GM12878 (cell line): ENCODE data around the gene RBBP5. TPM values are rescaled to one million over a fixed set of nuclear protein-coding genes. Genes with fewer than 3 reads are reported as not detected.

Experiments used
- ATAC-seq: fragments of 200-7000 bp; cut with Tn5 transposase; 3 replicates; pipeline ENCODE4 v1.9.1; 2020; ENCODE audit warnings: mild to moderate bottlenecking, moderate library complexity
- BruUV-seq: library from RNA; stranded (reverse); fragments of 400-500 nt; replicated peaks from 2 replicates; lab custom pipeline; 2021; lab: Mats Ljungman, UMichigan
- CTCF ChIA-PET: fragments of 300-600 bp; sonication (Branson Sonifier 250); formaldehyde crosslinking; extraction: SDS; loops from one replicate; lab custom pipeline; 2021; ENCODE audit warnings: inconsistent platforms; lab: Yijun Ruan, JAX
- POLR2A ChIA-PET: fragments of 350-600 bp; formaldehyde crosslinking; extraction: SDS; loops from one replicate; lab custom pipeline; 2021; ENCODE audit warnings: inconsistent platforms; lab: Charles Lee
- RAD21 ChIA-PET: fragments of 300-600 bp; sonication (Branson Sonifier 250); formaldehyde crosslinking; loops from one replicate; lab custom pipeline; 2023; ENCODE audit warnings: antibody characterized with exemption; ENCODE audit not compliant: unreplicated experiment; lab: Charles Lee
- SMC1A ChIA-PET: fragments of 300-600 bp; sonication (Branson Sonifier 250); formaldehyde crosslinking; loops from one replicate; lab custom pipeline; 2023; ENCODE audit not compliant: unreplicated experiment, uncharacterized antibody; lab: Charles Lee
- DNase-seq: peaks from one replicate; pipeline ENCODE4 v3.0.0-alpha.2; 2011; ENCODE audit warnings: low read depth, low spot score
- FAIRE-seq: peaks from 3 replicates; lab custom pipeline; 2011; peaks lifted over from hg19 to GRCh38; lab: Jason Lieb, UNC
- H2AFZ ChIP-seq: 2 replicates; pipeline ENCODE4 v1.6.0; 2011; ENCODE audit warnings: low read depth, low read length, control low read depth; ENCODE audit not compliant: control insufficient read depth
- H3K27ac ChIP-seq: 2 replicates; pipeline ENCODE4 v1.5.1; 2011; ENCODE audit warnings: control low read depth; ENCODE audit not compliant: control insufficient read depth, insufficient read depth
- H3K27me3 ChIP-seq, 2 experiments: replicated peaks in 1 of 2; 2 replicates each; pipeline versions ENCODE4 v1.6.0 to v1.6.1; 2011; ENCODE audit warnings: low read length in 1 of 2; ENCODE audit not compliant: control insufficient read depth in 2 of 2, insufficient read depth in 2 of 2
- H3K36me3 ChIP-seq, 2 experiments: 2 replicates each; pipeline ENCODE4 v1.5.1; 2011; ENCODE audit warnings: low read length in 1 of 2; ENCODE audit not compliant: control insufficient read depth in 2 of 2, insufficient read depth in 2 of 2
- H3K4me1 ChIP-seq: 2 replicates; pipeline ENCODE4 v1.6.1; 2011; ENCODE audit warnings: mild to moderate bottlenecking, low read length, moderate library complexity, mixed read lengths; ENCODE audit not compliant: control insufficient read depth, insufficient read depth
- H3K4me2 ChIP-seq: 2 replicates; pipeline ENCODE4 v1.6.0; 2011; ENCODE audit warnings: control low read depth; ENCODE audit not compliant: control insufficient read depth, insufficient read depth
- H3K4me3 ChIP-seq: fragments of 200-600 bp; sonication (generic); 2 replicates; pipeline ENCODE4 v1.5.1; 2016
- H3K79me2 ChIP-seq: 2 replicates; pipeline ENCODE4 v1.6.0; 2011; ENCODE audit warnings: low read length; ENCODE audit not compliant: control insufficient read depth, insufficient read depth
- H3K9ac ChIP-seq: 2 replicates; pipeline ENCODE4 v1.8.0; 2011; ENCODE audit warnings: low read length, control low read depth, mixed read lengths; ENCODE audit not compliant: control insufficient read depth, insufficient read depth
- H3K9me3 ChIP-seq: replicated peaks from 3 replicates; pipeline ENCODE4 v1.5.1; 2011; ENCODE audit warnings: mild to moderate bottlenecking, low read length; ENCODE audit not compliant: control insufficient read depth, insufficient read depth
- H4K20me1 ChIP-seq: 2 replicates; pipeline ENCODE4 v1.6.0; 2011; ENCODE audit not compliant: control insufficient read depth, insufficient read depth
- ZBTB40 ChIP-seq: fragments of 450-650 bp; IDR thresholded peaks from 2 replicates; pipeline ENCODE4 v1.6.1; 2016; ENCODE audit warnings: mild to moderate bottlenecking, moderate library complexity, borderline replicate concordance
- ZNF384 ChIP-seq: IDR thresholded peaks from 2 replicates; pipeline ENCODE4 v1.6.1; 2012; ENCODE audit warnings: low read depth, mild to moderate bottlenecking, low read length, improper control_type of control experiment, borderline replicate concordance
- WGBS: methylation state at CpG from one replicate; pipeline ENCODE4 v1.1.6; 2016; ENCODE audit warnings: low lambda C conversion rate; ENCODE audit not compliant: insufficient replicate concordance, insufficient coverage; ENCODE audit errors: missing lambda C conversion rate; 5-methylcytosine and 5-hydroxymethylcytosine counted together
- in situ Hi-C: fragments of 300-500 bp; cut with MboI; formaldehyde crosslinking; loops from 9 replicates; pipeline ENCODE4 v1.14.3; 2018; ENCODE audit warnings: mixed read lengths
- intact Hi-C: fragments of 100-400 bp; cut with micrococcal nuclease; formaldehyde crosslinking; loops from one replicate; pipeline ENCODE4 v1.14.2; 2022; ENCODE audit not compliant: unreplicated experiment
- polyA plus RNA-seq, 11 experiments: library from polyadenylated mRNA; depleted of rRNA in 4 of 11; unstranded in 6 of 11; stranded (reverse) in 5 of 11; fragments of >200 nt; fragmentation: Nextera tagmentation in 4 of 11; fragmentation: Illumina TruSeq in 1 of 11; extraction: Ambion mirVana in 4 of 11; extraction: Trizol in 1 of 11; gene quantifications; 1 replicate in 1 of 11; 2 replicates in 10 of 11; pipeline versions ENCODE4 v1.2.1 to v1.2.3, GENCODE V29; 2011 to 2016; ENCODE audit warnings: inconsistent platforms in 2 of 11, missing spikeins in 2 of 11, low read depth in 1 of 11
- total RNA-seq, 4 experiments: library from RNA; depleted of rRNA in 3 of 4; stranded (reverse); fragments of >200 nt in 3 of 4; fragmentation: Illumina TruSeq in 1 of 4; extraction: Trizol in 1 of 4; gene quantifications; 2 replicates each; pipeline versions ENCODE4 v1.2.1 to v1.2.3, GENCODE V29; 2013 to 2021
- TF ChIP-seq, protein P1 (sequence below): IDR thresholded peaks from 2 replicates; pipeline ENCODE4 v1.6.1; 2011; ENCODE audit warnings: borderline replicate concordance, low read depth, mild to moderate bottlenecking, moderate library complexity, mixed read lengths, low read length; ENCODE audit not compliant: insufficient read depth; ENCODE audit errors: extremely low read length
- TF ChIP-seq, protein P2 (sequence below): IDR thresholded peaks from 2 replicates; pipeline ENCODE4 v1.6.1; 2012; ENCODE audit warnings: mild to moderate bottlenecking, low read depth, low read length

RBBP5 gene
- total and polyA plus RNA-seq, 10 of the 15 experiments (the other 5 are each of a cell fraction or from before 2014, with no cell fraction given) = 10.0 to 20.6 (median 14.8) TPM

- H3K9me3 ChIP-seq = no peaks in the 10 kb centered on the region
- intact Hi-C loops = no loop called here
- ATAC-seq = no peak
- no peak overlapping the region for H2AFZ ChIP-seq
- H4K20me1 ChIP-seq = no peaks in the 10 kb centered on the region
- no TSS peak for BruUV-seq
- H3K27me3 ChIP-seq = peaks cover 0 to 15% of the 10 kb centered on the region in 2 experiments
- H3K9ac ChIP-seq = no peak overlapping the region
- H3K79me2 ChIP-seq = no peaks in the 10 kb centered on the region
- no peak for FAIRE-seq
- no peak for DNase-seq
- 13% methylated on average over 11 of the region's 11 CpGs for WGBS
- RAD21 ChIA-PET = no interaction called here
- no peak overlapping the region for H3K4me2 ChIP-seq
- TF ChIP-seq ZBTB40 (no peak), ZNF384 (no peak)
- TF ChIP-seq, all 136 proteins: peak for 0
- SMC1A ChIA-PET = no interaction called here
- H3K36me3 ChIP-seq = no peaks in the 10 kb centered on the region
- in situ Hi-C loops = no loop called here
- H3K27ac ChIP-seq = no peak overlapping the region
- no peaks in the 10 kb centered on the region for H3K4me1 ChIP-seq
- POLR2A ChIA-PET = no interaction called here
- no peak overlapping the region for H3K4me3 ChIP-seq
- CTCF ChIA-PET = no interaction called here
Measured at GRCh38 chr1:205045146-205045545, 76.6 kb downstream of the RBBP5 start.

- Histone ChIP-seq H3K9me3 (no peaks in the 10 kb centered on the region), H3K36me3 (no peaks in the 10 kb centered on the region), H3K4me2 (no peak overlapping the region), H3K4me3 (no peak overlapping the region), H3K27me3 (peaks cover 0 to 15% of the 10 kb centered on the region in 2 experiments), H3K79me2 (no peaks in the 10 kb centered on the region), H2AFZ (no peak overlapping the region), H3K9ac (no peak overlapping the region), H4K20me1 (no peaks in the 10 kb centered on the region), H3K4me1 (no peaks in the 10 kb centered on the region), H3K27ac (no peak overlapping the region)
- in situ Hi-C loops (no loop called here), intact Hi-C loops (no loop called here)
- ATAC-seq (no peak), FAIRE-seq (no peak), DNase-seq (no peak)
- RAD21 ChIA-PET = no interaction called here
- TF ChIP-seq, protein P1, sequence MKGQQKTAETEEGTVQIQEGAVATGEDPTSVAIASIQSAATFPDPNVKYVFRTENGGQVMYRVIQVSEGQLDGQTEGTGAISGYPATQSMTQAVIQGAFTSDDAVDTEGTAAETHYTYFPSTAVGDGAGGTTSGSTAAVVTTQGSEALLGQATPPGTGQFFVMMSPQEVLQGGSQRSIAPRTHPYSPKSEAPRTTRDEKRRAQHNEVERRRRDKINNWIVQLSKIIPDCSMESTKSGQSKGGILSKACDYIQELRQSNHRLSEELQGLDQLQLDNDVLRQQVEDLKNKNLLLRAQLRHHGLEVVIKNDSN = no peak
- TF ChIP-seq, protein P2, sequence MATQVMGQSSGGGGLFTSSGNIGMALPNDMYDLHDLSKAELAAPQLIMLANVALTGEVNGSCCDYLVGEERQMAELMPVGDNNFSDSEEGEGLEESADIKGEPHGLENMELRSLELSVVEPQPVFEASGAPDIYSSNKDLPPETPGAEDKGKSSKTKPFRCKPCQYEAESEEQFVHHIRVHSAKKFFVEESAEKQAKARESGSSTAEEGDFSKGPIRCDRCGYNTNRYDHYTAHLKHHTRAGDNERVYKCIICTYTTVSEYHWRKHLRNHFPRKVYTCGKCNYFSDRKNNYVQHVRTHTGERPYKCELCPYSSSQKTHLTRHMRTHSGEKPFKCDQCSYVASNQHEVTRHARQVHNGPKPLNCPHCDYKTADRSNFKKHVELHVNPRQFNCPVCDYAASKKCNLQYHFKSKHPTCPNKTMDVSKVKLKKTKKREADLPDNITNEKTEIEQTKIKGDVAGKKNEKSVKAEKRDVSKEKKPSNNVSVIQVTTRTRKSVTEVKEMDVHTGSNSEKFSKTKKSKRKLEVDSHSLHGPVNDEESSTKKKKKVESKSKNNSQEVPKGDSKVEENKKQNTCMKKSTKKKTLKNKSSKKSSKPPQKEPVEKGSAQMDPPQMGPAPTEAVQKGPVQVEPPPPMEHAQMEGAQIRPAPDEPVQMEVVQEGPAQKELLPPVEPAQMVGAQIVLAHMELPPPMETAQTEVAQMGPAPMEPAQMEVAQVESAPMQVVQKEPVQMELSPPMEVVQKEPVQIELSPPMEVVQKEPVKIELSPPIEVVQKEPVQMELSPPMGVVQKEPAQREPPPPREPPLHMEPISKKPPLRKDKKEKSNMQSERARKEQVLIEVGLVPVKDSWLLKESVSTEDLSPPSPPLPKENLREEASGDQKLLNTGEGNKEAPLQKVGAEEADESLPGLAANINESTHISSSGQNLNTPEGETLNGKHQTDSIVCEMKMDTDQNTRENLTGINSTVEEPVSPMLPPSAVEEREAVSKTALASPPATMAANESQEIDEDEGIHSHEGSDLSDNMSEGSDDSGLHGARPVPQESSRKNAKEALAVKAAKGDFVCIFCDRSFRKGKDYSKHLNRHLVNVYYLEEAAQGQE = peak; percentile 54; the same call in 1 of the 2 replicates
- SMC1A ChIA-PET = no interaction called here
- 16% methylated on average over 5 of the region's 5 CpGs for WGBS
- no TSS peak for BruUV-seq
- POLR2A ChIA-PET = no interaction called here
- CTCF ChIA-PET = no interaction called here
Measured at GRCh38 chr1:205044741-205045140, 77.0 kb downstream of the RBBP5 start.
